Tibial nerve (tissue), 4 donors: Measurements from ENCODE around the gene REV3L.

ENCODE experiments used
- CTCF ChIP-seq, 5 experiments: fragments of 200-600 bp in 3 of 5; fragments of 450-650 bp in 2 of 5; sonication (generic) in 3 of 5; IDR thresholded peaks; one replicate each; pipeline ENCODE4 v1.5.1; 2016 to 2019; ENCODE audit warnings: antibody characterized with exemption in 5 of 5, mild to moderate bottlenecking in 3 of 5, moderate library complexity in 2 of 5
- EP300 ChIP-seq, 2 donors: sonication (generic); formaldehyde crosslinking; IDR thresholded peaks; one replicate each; pipeline ENCODE4 v1.6.1; 2017; ENCODE audit warnings: antibody characterized with exemption in 2 of 2, mild to moderate bottlenecking in 1 of 2
- POLR2A ChIP-seq, 2 donors: fragments of 450-650 bp; IDR thresholded peaks; one replicate each; pipeline ENCODE4 v1.6.1; 2017; ENCODE audit warnings: antibody characterized with exemption in 2 of 2, mild to moderate bottlenecking in 2 of 2, moderate library complexity in 2 of 2

GRCh38 chr6:111339294-111339693 lies 143.7 kb downstream of the REV3L start:
- TF ChIP-seq POLR2A (IDR thresholded peaks at IDR 0.05) (no peak), CTCF (IDR thresholded peaks at IDR 0.05) (no peak), EP300 (IDR thresholded peaks at IDR 0.05) (no peak)
